PC-3 (cell line): Measurements from ENCODE around the gene LIPC.

ENCODE experiments used
- EZH2 ChIP-seq: fragments of 300-600 bp; sonication (generic); IDR thresholded peaks from one replicate; pipeline ENCODE4 v1.6.1; 2017; ENCODE audit warnings: antibody characterized with exemption, mild to moderate bottlenecking, low read length; ENCODE audit not compliant: unreplicated experiment
- TF ChIP-seq, protein P1 (sequence below): fragments of 300-600 bp; sonication (generic); conservative IDR thresholded peaks from 2 replicates; pipeline ENCODE4 v1.5.1; 2017; ENCODE audit warnings: antibody characterized with exemption, low read depth, mild to moderate bottlenecking, low read length

DNA sequence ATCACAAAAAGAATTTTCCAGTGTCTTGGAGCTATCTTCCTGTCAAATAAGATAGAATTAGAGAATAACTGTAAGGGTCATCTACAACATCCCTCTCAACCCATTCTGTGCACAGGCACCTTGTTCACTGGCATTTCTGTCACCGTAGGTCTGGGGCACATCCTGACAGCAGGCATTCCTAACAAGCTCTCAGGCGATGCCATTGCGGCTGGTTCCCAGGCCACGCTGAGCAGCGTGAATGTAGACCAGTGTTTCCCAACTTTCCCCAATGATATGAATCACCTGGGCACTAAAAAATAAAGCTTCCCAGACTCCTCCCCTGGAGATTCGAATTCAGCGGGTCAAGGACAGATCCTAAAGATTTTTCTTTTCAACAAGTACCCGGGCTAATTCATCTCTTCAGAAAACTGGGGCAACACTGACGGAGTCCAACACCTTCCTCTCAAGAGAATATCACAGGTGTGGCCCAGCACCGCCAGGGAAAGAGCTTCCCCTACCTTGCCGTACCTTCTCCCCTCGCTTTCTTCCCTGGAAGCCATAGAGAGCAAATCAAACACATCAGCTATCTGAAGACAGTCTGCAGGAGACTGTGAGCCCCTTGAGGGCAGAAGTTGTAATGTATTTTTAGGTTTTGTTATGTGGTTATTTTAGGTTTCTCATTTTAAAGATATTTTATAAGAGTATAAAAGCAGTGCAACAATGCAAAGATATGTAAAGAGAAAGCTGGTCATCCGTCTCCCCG lies 143.4 kb downstream of the LIPC start:
- TF ChIP-seq, protein P1, sequence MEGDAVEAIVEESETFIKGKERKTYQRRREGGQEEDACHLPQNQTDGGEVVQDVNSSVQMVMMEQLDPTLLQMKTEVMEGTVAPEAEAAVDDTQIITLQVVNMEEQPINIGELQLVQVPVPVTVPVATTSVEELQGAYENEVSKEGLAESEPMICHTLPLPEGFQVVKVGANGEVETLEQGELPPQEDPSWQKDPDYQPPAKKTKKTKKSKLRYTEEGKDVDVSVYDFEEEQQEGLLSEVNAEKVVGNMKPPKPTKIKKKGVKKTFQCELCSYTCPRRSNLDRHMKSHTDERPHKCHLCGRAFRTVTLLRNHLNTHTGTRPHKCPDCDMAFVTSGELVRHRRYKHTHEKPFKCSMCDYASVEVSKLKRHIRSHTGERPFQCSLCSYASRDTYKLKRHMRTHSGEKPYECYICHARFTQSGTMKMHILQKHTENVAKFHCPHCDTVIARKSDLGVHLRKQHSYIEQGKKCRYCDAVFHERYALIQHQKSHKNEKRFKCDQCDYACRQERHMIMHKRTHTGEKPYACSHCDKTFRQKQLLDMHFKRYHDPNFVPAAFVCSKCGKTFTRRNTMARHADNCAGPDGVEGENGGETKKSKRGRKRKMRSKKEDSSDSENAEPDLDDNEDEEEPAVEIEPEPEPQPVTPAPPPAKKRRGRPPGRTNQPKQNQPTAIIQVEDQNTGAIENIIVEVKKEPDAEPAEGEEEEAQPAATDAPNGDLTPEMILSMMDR: no peak
- no peak for TF ChIP-seq EZH2
